ENCODE results near the gene ATP8B1. TPM values are rescaled to one million over a fixed set of nuclear protein-coding genes. Genes with fewer than 3 reads are reported as not detected.

Gene ATP8B1
- total and polyA plus RNA-seq, 9 of the 15 experiments (the other 6 are each of a cell fraction or from before 2014, with no cell fraction given): 0.01 to 0.22 (median 0.03) TPM; not detected in 3

GRCh38 chr18:57780706-57781347 lies 22.3 kb downstream of the ATP8B1 start (continued):
- no peak for TF ChIP-seq USF1 (CRISPR knock-in tag; IDR thresholded peaks at IDR 0.05)
- no peak for TF ChIP-seq HMG20A (CRISPR knock-in tag; conservative IDR thresholded peaks at IDR 0.05)
- TF ChIP-seq PML (IDR thresholded peaks at IDR 0.05; ENCODE audit: low read length): no peak; the same call in 1 of the 2 replicates
- TF ChIP-seq NR2C2 (CRISPR knock-in tag; IDR thresholded peaks at IDR 0.05): no peak
- TF ChIP-seq NR2C2 (tag; IDR thresholded peaks at IDR 0.05): peak; percentile 57; the same call in 1 of the 2 replicates
- peak; percentile 97 for TF ChIP-seq FOSL1 (tag; conservative IDR thresholded peaks at IDR 0.05)
- no peak for TF ChIP-seq ZNF512 (tag; IDR thresholded peaks at IDR 0.05)
- TF ChIP-seq KDM1A (IDR thresholded peaks at IDR 0.05): 0 out of 4 replicates have a peak, but pooled peaks of 1 of the 2 experiments have one; percentile 15
- TF ChIP-seq TFAP4 (CRISPR knock-in tag; IDR thresholded peaks at IDR 0.05; ENCODE audit: borderline replicate concordance): no peak
- no peak for TF ChIP-seq THRAP3 (IDR thresholded peaks at IDR 0.05; ENCODE audit: borderline replicate concordance)
- TF ChIP-seq, protein P1, sequence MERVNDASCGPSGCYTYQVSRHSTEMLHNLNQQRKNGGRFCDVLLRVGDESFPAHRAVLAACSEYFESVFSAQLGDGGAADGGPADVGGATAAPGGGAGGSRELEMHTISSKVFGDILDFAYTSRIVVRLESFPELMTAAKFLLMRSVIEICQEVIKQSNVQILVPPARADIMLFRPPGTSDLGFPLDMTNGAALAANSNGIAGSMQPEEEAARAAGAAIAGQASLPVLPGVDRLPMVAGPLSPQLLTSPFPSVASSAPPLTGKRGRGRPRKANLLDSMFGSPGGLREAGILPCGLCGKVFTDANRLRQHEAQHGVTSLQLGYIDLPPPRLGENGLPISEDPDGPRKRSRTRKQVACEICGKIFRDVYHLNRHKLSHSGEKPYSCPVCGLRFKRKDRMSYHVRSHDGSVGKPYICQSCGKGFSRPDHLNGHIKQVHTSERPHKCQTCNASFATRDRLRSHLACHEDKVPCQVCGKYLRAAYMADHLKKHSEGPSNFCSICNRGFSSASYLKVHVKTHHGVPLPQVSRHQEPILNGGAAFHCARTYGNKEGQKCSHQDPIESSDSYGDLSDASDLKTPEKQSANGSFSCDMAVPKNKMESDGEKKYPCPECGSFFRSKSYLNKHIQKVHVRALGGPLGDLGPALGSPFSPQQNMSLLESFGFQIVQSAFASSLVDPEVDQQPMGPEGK (CRISPR knock-in tag; IDR thresholded peaks at IDR 0.05; ENCODE audit: borderline replicate concordance): no peak
- no peak for TF ChIP-seq ATF6 (CRISPR knock-in tag; IDR thresholded peaks at IDR 0.05)
- no peak for TF ChIP-seq ZNF609 (CRISPR knock-in tag; IDR thresholded peaks at IDR 0.05; ENCODE audit: borderline replicate concordance)
